CD4-positive, alpha-beta T cell treated with Interleukin-6 for 4 hours (primary cell): ENCODE measurements around the gene PLEKHG5.
A peak's percentile ranks its signal among the peaks of the same experiment; 100 is the strongest.

ENCODE experiments used
- DNase-seq: peaks from one replicate; pipeline ENCODE4 v3.0.0-alpha.2; 2020; ENCODE audit warnings: mixed read lengths

PLEKHG5 gene

DNA sequence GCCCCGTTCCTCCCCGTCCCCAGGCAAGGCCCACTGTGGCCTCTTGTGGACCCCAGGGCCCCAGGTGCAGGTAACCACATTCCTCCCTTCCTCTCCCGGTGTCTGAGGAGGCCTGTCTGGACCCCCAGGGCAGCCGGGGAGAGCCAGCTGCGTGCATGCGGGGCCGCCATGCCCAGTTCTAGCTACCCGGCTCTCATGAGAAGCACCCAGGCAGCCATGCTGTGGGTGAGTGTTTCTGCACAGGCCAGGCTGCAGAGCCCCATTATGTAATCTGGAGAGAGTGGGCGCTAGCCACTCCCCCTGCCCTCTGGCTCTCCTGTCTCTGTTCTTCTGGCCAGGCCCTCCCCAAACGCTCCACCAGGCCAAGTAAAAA is 18.4 kb upstream of the PLEKHG5 start:
- no peak for DNase-seq

GRCh38 chr1:6509220-6509918 is 17.9 kb upstream of the PLEKHG5 start:
- DNase-seq = no peak

- no peak for DNase-seq
Measured at GRCh38 chr1:6508816-6509189, 17.3 kb upstream of the PLEKHG5 start.

- no peak for DNase-seq
Measured at GRCh38 chr1:6508154-6508815, 16.8 kb upstream of the PLEKHG5 start.

GRCh38 chr1:6507461-6507911 is 16.0 kb upstream of the PLEKHG5 start:
- DNase-seq = no peak

DNA sequence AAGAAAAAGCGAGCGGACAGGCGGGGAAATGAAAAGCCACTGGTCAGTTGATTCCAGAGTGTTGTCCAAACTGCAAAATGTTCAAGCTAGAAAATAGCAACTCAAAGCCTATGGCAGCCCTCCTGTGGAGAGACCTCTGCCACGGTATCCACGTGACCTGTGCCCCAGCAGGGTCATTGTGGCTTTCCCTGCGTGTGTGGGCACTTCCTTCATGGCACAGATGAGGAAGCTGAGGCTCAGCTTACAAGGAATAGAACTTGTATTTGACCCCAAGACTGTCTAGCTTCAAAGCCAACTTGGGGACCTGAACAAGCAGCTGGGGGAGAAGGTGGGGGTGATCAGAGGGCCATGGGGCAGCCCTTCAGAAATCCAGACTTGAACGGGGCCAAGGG is 15.6 kb upstream of the PLEKHG5 start:
- DNase-seq = no peak

DNA sequence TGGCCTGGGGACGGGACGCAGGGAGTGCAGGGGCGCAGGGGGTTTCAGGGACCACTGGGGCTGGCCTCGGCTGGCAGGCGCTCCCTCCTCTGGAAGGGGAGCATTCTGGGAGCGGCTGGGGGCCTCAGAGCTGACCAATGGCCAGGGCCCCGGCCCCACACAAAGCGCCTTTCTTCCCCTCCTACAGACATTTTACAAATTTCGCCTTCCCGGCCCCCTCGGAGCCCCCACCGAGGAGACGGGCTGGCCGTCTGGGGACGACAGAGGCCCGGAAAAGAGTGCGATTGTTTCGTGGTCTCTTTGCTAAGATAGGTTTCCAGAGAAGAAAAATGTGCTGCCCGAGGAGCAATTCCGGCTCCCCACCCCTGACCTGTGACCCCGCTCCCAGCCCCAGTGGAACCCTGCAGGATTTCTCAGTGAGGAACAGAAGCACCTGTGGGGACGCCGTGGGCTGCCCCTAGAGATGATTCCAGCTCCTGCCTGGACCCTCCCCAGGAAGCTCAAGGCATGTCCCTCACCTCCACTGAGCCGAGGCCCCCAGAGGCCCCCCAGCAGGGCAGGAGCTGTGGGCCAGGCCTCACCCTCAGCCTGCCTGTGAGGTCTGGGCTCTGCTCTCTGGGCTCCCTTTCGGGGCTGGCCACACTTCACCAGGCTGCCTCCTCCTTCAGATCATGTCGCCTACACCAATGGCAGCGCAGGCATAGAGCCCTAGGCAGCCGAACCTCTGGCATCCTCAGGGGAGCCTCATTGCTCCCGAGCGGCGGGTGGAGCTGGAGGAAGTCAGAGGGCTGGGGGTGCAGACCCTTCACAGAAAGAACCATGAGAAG is 15.0 kb upstream of the PLEKHG5 start:
- no peak for DNase-seq

DNA sequence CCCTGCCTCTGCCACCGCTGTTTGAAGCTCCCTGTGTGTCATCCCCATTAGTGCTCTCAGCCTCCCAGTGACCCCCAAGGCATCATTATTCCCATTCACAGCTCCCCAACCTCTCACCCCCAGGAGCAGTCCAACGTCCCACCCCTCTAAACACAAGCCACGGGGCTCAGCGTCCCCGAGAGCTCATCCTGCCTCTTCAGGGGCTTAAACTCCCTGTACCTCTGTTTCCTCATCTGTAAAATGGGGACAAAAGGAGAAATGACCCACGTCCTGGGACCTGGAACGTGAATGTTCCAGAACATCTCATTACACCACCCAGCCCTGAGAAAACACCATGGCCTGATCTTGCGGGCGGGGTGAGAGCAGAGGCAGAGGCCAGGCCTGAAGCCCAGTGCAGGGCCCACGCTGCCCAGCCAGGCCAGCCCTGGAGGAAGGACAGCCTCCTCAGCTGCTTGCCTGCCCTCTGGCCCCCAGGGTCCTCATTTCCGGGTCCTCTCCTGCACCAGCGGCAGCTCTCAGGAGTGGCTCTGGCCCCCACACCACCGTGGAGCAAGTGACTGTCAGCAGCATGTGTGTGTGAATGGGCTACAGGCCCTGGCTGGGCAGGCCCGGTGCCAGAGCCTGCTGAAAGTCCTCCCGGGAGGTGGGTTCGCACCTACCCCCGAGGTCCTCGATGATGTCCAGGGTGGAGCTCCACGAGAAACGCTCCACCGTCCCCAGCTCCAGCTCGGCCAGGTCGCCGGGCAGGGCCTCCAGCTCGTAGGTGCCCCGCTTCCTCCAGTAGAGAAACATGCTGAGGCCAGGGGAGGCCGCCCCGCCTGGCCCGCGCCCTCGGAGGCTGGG is 14.1 kb upstream of the PLEKHG5 start:
- no peak for DNase-seq

DNA sequence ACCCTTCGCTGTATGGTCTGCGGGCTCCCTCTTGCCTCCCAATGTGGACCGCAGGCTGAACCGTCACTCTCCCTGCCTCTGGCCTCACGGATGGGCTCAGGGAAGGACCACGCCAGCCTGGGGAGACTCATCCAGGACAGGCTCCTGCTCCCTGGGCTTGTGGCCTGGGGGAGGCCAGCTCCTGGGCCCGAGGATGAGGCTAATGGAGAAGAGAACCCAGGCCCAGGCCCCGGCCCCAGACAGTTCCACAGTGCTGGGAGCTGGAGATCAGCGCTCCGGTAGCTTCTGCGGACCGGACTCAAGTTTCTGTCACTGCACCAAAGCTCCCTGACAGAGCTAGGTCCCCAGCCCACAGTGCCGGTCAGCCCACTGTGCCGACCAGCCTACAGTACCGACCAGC is 13.4 kb upstream of the PLEKHG5 start:
- DNase-seq = no peak

- DNase-seq = no peak
Measured at GRCh38 chr1:6503884-6504602, 12.6 kb upstream of the PLEKHG5 start.

GRCh38 chr1:6502000-6502891 is 10.8 kb upstream of the PLEKHG5 start:
- DNase-seq = no peak

GRCh38 chr1:6501279-6501813 is 9.9 kb upstream of the PLEKHG5 start:
- no peak for DNase-seq

DNA sequence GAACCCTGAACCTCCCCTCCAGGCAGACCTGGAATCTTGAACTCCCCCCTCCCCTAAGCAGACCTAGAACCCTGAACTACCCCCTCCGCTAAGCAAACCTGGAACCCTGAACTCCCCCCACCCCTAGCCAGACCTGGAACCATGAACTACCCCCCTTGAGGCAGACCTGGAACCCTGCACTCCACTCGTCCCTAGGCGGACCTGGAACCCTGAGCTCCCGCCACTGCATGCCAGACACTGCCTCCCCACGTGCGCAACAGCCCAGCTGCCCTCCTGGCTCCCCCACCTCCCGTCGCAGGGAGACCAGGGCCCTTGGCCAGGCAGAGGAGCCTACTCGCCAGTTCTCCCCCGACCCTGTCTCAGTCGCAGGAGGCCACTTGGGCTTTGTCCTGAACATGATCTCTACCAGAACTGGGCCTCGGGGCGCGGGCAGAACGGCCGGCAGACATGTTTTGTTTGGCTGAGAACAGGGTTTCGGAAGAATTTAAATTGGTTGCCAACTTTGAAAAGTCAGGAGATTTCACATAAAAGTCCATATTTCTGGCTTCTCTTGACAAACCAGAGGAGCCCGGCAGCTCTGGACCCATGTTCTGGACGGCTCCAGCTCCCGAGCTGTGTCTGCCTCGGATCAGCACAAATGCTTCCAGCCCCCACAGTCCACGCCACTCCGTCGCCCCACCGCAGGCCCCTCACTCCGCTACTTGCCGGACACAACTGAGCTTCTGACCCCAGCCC is 9.2 kb upstream of the PLEKHG5 start:
- DNase-seq = no peak

DNA sequence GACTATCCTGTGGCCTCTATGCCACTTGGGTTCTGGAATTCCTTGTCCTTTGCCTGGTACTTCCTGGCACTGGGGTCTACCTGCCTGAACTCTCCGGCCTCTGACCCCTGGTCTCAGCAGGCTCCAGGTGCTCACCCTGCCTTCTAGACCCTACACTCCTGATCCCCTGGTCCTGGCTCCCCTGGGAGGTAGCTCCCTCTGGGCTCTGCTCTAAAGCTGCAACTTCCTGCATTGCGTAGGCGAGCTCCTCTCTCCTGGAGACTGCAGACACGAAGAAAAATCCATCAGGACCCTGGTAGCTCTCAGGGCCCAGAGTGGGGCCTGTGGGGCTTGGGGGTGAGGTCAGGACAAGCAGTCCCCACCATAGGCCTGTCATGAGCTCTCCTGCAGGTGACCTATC is 7.8 kb upstream of the PLEKHG5 start:
- no peak for DNase-seq

- no peak for DNase-seq
Measured at GRCh38 chr1:6498576-6499111, 7.2 kb upstream of the PLEKHG5 start.

- DNase-seq = no peak
Measured at GRCh38 chr1:6497867-6498575, 6.6 kb upstream of the PLEKHG5 start.

DNA sequence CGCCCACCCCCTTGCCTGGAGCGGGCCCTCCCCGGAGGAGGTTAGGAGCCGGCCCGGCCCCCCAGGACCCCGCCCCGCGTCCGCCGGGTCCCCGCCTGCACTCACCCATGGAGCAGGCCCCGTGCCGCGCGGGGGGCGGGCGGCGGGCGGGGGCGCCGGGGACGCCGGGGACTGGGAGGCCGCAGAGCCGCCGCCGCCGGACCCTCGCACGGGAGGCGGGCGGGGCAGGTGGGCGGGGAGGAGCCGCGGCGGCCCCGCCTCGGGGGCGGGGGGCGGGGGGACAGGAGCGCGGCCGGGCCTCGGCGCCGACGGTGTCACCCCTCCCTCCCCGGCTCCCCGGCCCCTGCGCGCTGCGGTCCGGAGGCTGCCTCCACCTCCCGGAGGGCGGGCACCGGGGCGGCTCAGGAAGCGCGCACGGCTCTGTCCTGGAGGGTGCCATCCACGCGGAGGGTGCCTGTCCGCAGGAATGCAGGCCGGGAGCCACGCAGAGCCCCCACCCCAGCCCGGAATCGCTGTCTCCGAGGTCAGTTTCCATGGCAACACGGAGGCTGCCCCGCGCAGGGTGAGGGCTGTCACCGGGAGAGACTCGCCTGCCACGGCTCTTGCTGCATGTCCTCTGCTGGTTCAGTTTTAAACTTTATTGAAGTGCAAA is 5.9 kb upstream of the PLEKHG5 start:
- DNase-seq = peak; percentile 76

- DNase-seq = no peak
Measured at GRCh38 chr1:6496890-6497214, 5.4 kb upstream of the PLEKHG5 start.

- no peak for DNase-seq
Measured at GRCh38 chr1:6496365-6496721, 4.9 kb upstream of the PLEKHG5 start.
